Lung microvascular endothelial cell (primary cell): ENCODE measurements around the gene SEMA4A. TPM values are rescaled to one million over a fixed set of nuclear protein-coding genes. Genes with fewer than 3 reads are reported as not detected.

Source experiments
- DNase-seq, 2 donors: peaks; one replicate each; pipeline versions ENCODE4 v3.0.0 to v3.0.0-alpha.2; 2010; ENCODE audit warnings: low read depth in 2 of 2
- total RNA-seq: library from RNA; depleted of rRNA; stranded (reverse); fragments of >200 nt; gene quantifications from 2 replicates; pipeline ENCODE4 v1.2.1, GENCODE V29; 2014

SEMA4A gene
- total RNA-seq, 1 donor from 2014 or later = 0.20 TPM

- no peak for DNase-seq
Measured at GRCh38 chr1:156193208-156193487, 39.8 kb downstream of the SEMA4A start.

GRCh38 chr1:156193488-156194299 is 40.3 kb downstream of the SEMA4A start, which contains the start of gene SLC25A44:
Gene SLC25A44, plus strand, starts transcription at chr1:156194104. Its CDS starts 5,744 bp downstream, at chr1:156199848.
- DNase-seq = peak; percentile 99 to 100

GRCh38 chr1:156194300-156194652 is 40.9 kb downstream of the SEMA4A start:
- DNase-seq = peak; percentile 10 to 42

- no peak for DNase-seq
Measured at GRCh38 chr1:156195853-156196252, 42.5 kb downstream of the SEMA4A start.

- DNase-seq = no peak
Measured at GRCh38 chr1:156196445-156196844, 43.1 kb downstream of the SEMA4A start.

- DNase-seq = no peak
Measured at GRCh38 chr1:156198831-156199349, 45.5 kb downstream of the SEMA4A start.

- DNase-seq = no peak
Measured at GRCh38 chr1:156200044-156200443, 46.7 kb downstream of the SEMA4A start.

- DNase-seq = peak in 1 of 2 donors; percentile 14
Measured at GRCh38 chr1:156203331-156203730, 49.9 kb downstream of the SEMA4A start.

- no peak for DNase-seq
Measured at GRCh38 chr1:156204686-156205085, 51.3 kb downstream of the SEMA4A start.

- DNase-seq = no peak
Measured at GRCh38 chr1:156211243-156211642, 57.9 kb downstream of the SEMA4A start.

GRCh38 chr1:156212130-156212529 is 58.7 kb downstream of the SEMA4A start:
- no peak for DNase-seq

- peak; percentile 97 to 98 for DNase-seq
Measured at GRCh38 chr1:156212833-156213643, 59.7 kb downstream of the SEMA4A start, which contains the start of gene PMF1. Gene PMF1, plus strand, starts transcription at chr1:156213007. Its CDS starts 9 bp downstream, at chr1:156213016.

GRCh38 chr1:156213644-156213966 is 60.2 kb downstream of the SEMA4A start:
- DNase-seq = no peak

- DNase-seq = peak in 1 of 2 donors; percentile 48
Measured at GRCh38 chr1:156214024-156214748, 60.8 kb downstream of the SEMA4A start.

- DNase-seq = peak in 1 of 2 donors; percentile 13
Measured at GRCh38 chr1:156216361-156217086, 63.1 kb downstream of the SEMA4A start.

- DNase-seq = peak; percentile 42 to 69
Measured at GRCh38 chr1:156217871-156218270, 64.5 kb downstream of the SEMA4A start.

- no peak for DNase-seq
Measured at GRCh38 chr1:156220226-156220625, 66.8 kb downstream of the SEMA4A start.

- no peak for DNase-seq
Measured at GRCh38 chr1:156221986-156222692, 68.8 kb downstream of the SEMA4A start.

- no peak for DNase-seq
Measured at GRCh38 chr1:156225677-156226014, 72.3 kb downstream of the SEMA4A start.

- no peak for DNase-seq
Measured at GRCh38 chr1:156226116-156226538, 72.7 kb downstream of the SEMA4A start.

GRCh38 chr1:156226782-156227181 is 73.4 kb downstream of the SEMA4A start:
- DNase-seq = no peak
